SK-N-SH (cell line): ENCODE measurements around the gene PIK3R1. TPM values are rescaled to one million over a fixed set of nuclear protein-coding genes. Genes with fewer than 3 reads are reported as not detected.

Source experiments
- CTCF ChIA-PET: fragments of 300-600, 350-600 bp; formaldehyde crosslinking; extraction: SDS; loops from one replicate; lab custom pipeline; 2021; lab: Yijun Ruan, JAX
- POLR2A ChIA-PET: fragments of 350-600 bp; sonication (Branson Sonifier 250); formaldehyde crosslinking; extraction: SDS; loops from one replicate; lab custom pipeline; 2020; ENCODE audit warnings: antibody characterized with exemption, inconsistent platforms; lab: Yijun Ruan, JAX
- DNase-seq: peaks from one replicate; pipeline ENCODE4 v3.0.0; 2012
- H2AFZ ChIP-seq: fragments of 200-600 bp; sonication (generic); 2 replicates; pipeline ENCODE4 v1.8.1; 2016; ENCODE audit warnings: antibody characterized with exemption, mild to moderate bottlenecking, low read depth
- H3F3A ChIP-seq: fragments of 200-600 bp; sonication (generic); replicated peaks from 2 replicates; pipeline ENCODE3; 2016; ENCODE audit warnings: antibody characterized with exemption, mild to moderate bottlenecking; ENCODE audit not compliant: insufficient read depth
- H3K27ac ChIP-seq, 2 experiments: fragments of 200-500 bp in 1 of 2; fragments of 200-600 bp in 1 of 2; sonication (Bioruptor generic) in 1 of 2; sonication (generic), shearing (Covaris generic) in 1 of 2; 2 replicates each; pipeline versions ENCODE4 v1.5.1 to v1.6.1; 2014 to 2016; ENCODE audit warnings: low read depth in 2 of 2, inconsistent platforms in 1 of 2, low read length in 1 of 2, mild to moderate bottlenecking in 1 of 2, mixed read lengths in 1 of 2
- H3K27me3 ChIP-seq: fragments of 200-600 bp; sonication (generic), shearing (Covaris generic); 2 replicates; pipeline ENCODE4 v1.6.1; 2016; ENCODE audit warnings: mixed run types; ENCODE audit not compliant: insufficient read depth
- H3K36me3 ChIP-seq, 2 experiments: fragments of 200-500 bp in 1 of 2; fragments of 200-600 bp in 1 of 2; sonication (Bioruptor generic) in 1 of 2; sonication (generic) in 1 of 2; replicated peaks in 1 of 2; 2 replicates each; pipeline versions ENCODE3 to v1.5.1; 2014 to 2016; ENCODE audit warnings: low read length in 1 of 2, mild to moderate bottlenecking in 1 of 2; ENCODE audit not compliant: insufficient read depth in 2 of 2, control insufficient read depth in 1 of 2
- H3K4me1 ChIP-seq, 2 experiments: fragments of 200-500 bp in 1 of 2; fragments of 200-600 bp in 1 of 2; sonication (Bioruptor generic) in 1 of 2; sonication (generic), shearing (Covaris generic) in 1 of 2; 2 replicates each; pipeline versions ENCODE4 v1.5.1 to v1.6.1; 2014 to 2016; ENCODE audit warnings: low read depth in 1 of 2, low read length in 1 of 2, mixed run types in 1 of 2; ENCODE audit not compliant: insufficient read depth in 2 of 2, control insufficient read depth in 1 of 2
- H3K4me2 ChIP-seq: fragments of 200-600 bp; sonication (generic), shearing (Covaris generic); 2 replicates; pipeline ENCODE4 v1.6.1; 2017; ENCODE audit warnings: mixed run types
- H3K4me3 ChIP-seq, 2 experiments: fragments of 200-500 bp in 1 of 2; fragments of 200-600 bp in 1 of 2; sonication (Bioruptor generic) in 1 of 2; sonication (generic), shearing (Covaris generic) in 1 of 2; 2 replicates each; pipeline versions ENCODE4 v1.5.1 to v1.8.1; 2014 to 2016; ENCODE audit warnings: low read depth in 2 of 2, inconsistent platforms in 1 of 2, low read length in 1 of 2, mild to moderate bottlenecking in 1 of 2, mixed read lengths in 1 of 2, moderate library complexity in 1 of 2
- H3K79me2 ChIP-seq: fragments of 200-600 bp; sonication (generic); 2 replicates; pipeline ENCODE4 v1.8.1; 2017; ENCODE audit warnings: mild to moderate bottlenecking; ENCODE audit not compliant: insufficient read depth
- H3K9ac ChIP-seq: fragments of 200-600 bp; sonication (generic); 2 replicates; pipeline ENCODE4 v1.6.1; 2017; ENCODE audit warnings: mixed run types
- H3K9me2 ChIP-seq: fragments of 200-600 bp; sonication (generic); 2 replicates; pipeline ENCODE4 v1.6.1; 2017; ENCODE audit warnings: mixed run types
- H3K9me3 ChIP-seq: fragments of 200-600 bp; sonication (generic); 2 replicates; pipeline ENCODE4 v1.6.1; 2017; ENCODE audit warnings: mixed run types, mild to moderate bottlenecking, moderate library complexity
- H4K20me1 ChIP-seq: fragments of 200-600 bp; sonication (generic); 2 replicates; pipeline ENCODE4 v1.6.1; 2017; ENCODE audit warnings: mild to moderate bottlenecking, mixed run types; ENCODE audit not compliant: insufficient read depth
- CHD2 ChIP-seq: fragments of 150-350 bp; IDR thresholded peaks from 2 replicates; pipeline ENCODE4 v1.6.1; 2018; ENCODE audit warnings: low read length; ENCODE audit not compliant: partially characterized antibody
- EP300 ChIP-seq, 2 experiments: IDR thresholded peaks; 2 replicates each; pipeline versions ENCODE4 v1.4.0 to v1.6.1; 2012; ENCODE audit warnings: borderline replicate concordance in 1 of 2, low read depth in 1 of 2, low read length in 1 of 2
- FOSL2 ChIP-seq: IDR thresholded peaks from 2 replicates; pipeline ENCODE4 v1.4.0; 2012; ENCODE audit warnings: low read depth, mild to moderate bottlenecking, moderate library complexity, borderline replicate concordance
- FOXJ3 ChIP-seq: sonication (generic); formaldehyde crosslinking; IDR thresholded peaks from 2 replicates; pipeline ENCODE4 v1.5.1; 2020; ENCODE audit warnings: mild to moderate bottlenecking, missing genetic modification reagents
- GABPA ChIP-seq: IDR thresholded peaks from 2 replicates; pipeline ENCODE4 v1.4.0; 2012; ENCODE audit warnings: low read depth, mild to moderate bottlenecking
- GATA2 ChIP-seq: sonication (generic); formaldehyde crosslinking; IDR thresholded peaks from 2 replicates; pipeline ENCODE4 v1.5.0; 2020; ENCODE audit warnings: mild to moderate bottlenecking, missing genetic modification reagents
- JUND ChIP-seq: IDR thresholded peaks from 2 replicates; pipeline ENCODE4 v1.4.0; 2012
- MXI1 ChIP-seq: IDR thresholded peaks from 2 replicates; pipeline ENCODE4 v1.6.1; 2012; ENCODE audit warnings: mild to moderate bottlenecking, low read depth, low read length, improper control_type of control experiment
- POLR2AphosphoS5 ChIP-seq: IDR thresholded peaks from 2 replicates; pipeline ENCODE4 v1.6.1; 2012; ENCODE audit warnings: low read depth, low read length
- RAD21 ChIP-seq: IDR thresholded peaks from 2 replicates; pipeline ENCODE4 v1.6.1; 2012; ENCODE audit warnings: mild to moderate bottlenecking, low read length
- RFX5 ChIP-seq: IDR thresholded peaks from 2 replicates; pipeline ENCODE4 v1.6.1; 2012; ENCODE audit warnings: mild to moderate bottlenecking, improper control_type of control experiment, low read length
- SIN3A ChIP-seq: IDR thresholded peaks from 2 replicates; pipeline ENCODE4 v1.6.1; 2012; ENCODE audit warnings: low read depth, mild to moderate bottlenecking, low read length, moderate library complexity, borderline replicate concordance
- TEAD4 ChIP-seq: IDR thresholded peaks from 2 replicates; pipeline ENCODE4 v1.4.0; 2012; ENCODE audit warnings: mild to moderate bottlenecking, borderline replicate concordance; ENCODE audit not compliant: insufficient read depth
- YY1 ChIP-seq: IDR thresholded peaks from 2 replicates; pipeline ENCODE4 v1.4.0; 2012; ENCODE audit warnings: low read depth, mild to moderate bottlenecking
- whole genome bisulfite sequencing: methylation state at CpG from one replicate; pipeline ENCODE4 v1.1.6; 2017; ENCODE audit warnings: low lambda C conversion rate; 5-methylcytosine and 5-hydroxymethylcytosine counted together
- polyA plus RNA-seq, 3 experiments: library from polyadenylated mRNA; depleted of rRNA; stranded (reverse); fragments of >200 nt; gene quantifications; 2 replicates each; pipeline ENCODE4 v1.2.3, GENCODE V29; 2012
- TF ChIP-seq, protein P1 (sequence below): IDR thresholded peaks from 2 replicates; pipeline ENCODE4; 2012
- TF ChIP-seq, protein P2 (sequence below): IDR thresholded peaks from 2 replicates; pipeline ENCODE4 v1.6.1; 2012; ENCODE audit warnings: mild to moderate bottlenecking, low read depth, low read length, moderate library complexity
- TF ChIP-seq, protein P3 (sequence below): fragments of 150-350 bp; IDR thresholded peaks from 2 replicates; pipeline ENCODE4 v1.6.1; 2017; ENCODE audit warnings: antibody characterized with exemption, low read length, low read depth, borderline replicate concordance
- TF ChIP-seq, protein P4 (sequence below): IDR thresholded peaks from 2 replicates; pipeline ENCODE4 v1.4.0; 2012; ENCODE audit warnings: low read depth, borderline replicate concordance

The PIK3R1 gene
- polyA plus RNA-seq, 1 of the 3 experiments (the other 2 are of a cell fraction), result 2.0 TPM

DNA sequence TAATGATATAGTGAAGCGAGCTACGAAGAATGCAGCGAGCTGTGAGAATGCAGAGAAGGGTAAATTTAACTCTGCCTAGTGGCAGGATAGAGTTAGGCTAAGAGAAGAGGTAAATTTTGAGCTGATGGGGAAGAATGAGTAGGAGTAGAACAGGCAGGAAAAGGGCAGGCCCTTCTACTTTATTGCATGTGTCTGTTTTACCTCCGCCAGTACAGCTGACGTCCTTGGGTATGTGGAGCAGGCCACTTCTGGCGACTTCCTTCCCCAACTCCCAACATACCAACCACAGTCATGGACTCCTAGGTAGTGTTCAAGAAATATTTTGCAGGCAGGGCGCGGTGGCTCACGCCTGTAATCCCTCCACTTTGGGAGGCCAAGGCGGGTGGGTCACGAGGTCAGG is 37.9 kb upstream of the PIK3R1 start:
- CTCF ChIA-PET, result interaction anchor here (1.2 kb wide), 1 partner anchor 17 kb away, joined by 4 read pairs; no protein-coding TSS in a partner anchor
- Histone ChIP-seq H2AFZ (no peak overlapping the region), H4K20me1 (no peaks in the 10 kb centered on the region), H3K9ac (no peak overlapping the region), H3K4me3 (no peak overlapping the region), H3K9me3 (no peaks in the 10 kb centered on the region), H3K36me3 (no peaks in the 10 kb centered on the region), H3K9me2 (no peaks in the 10 kb centered on the region), H3F3A (no peaks in the 10 kb centered on the region), H3K27me3 (no peaks in the 10 kb centered on the region), H3K27ac (no peak overlapping the region), H3K4me1 (no peaks in the 10 kb centered on the region), H3K79me2 (no peaks in the 10 kb centered on the region), H3K4me2 (no peak overlapping the region)
- WGBS, result 92% methylated on average over 11 of the region's 11 CpGs
- no peak for DNase-seq
- TF ChIP-seq FOXJ3 (CRISPR knock-in tag) (no peak), FOSL2 (no peak), JUND (no peak), GABPA (no peak), SIN3A (no peak), RAD21 (no peak), POLR2AphosphoS5 (no peak), TEAD4 (no peak), GATA2 (no peak), YY1 (no peak), MXI1 (no peak), EP300 (IDR thresholded peaks at IDR 0.05; ENCODE audit: borderline replicate concordance in 1 of 2, low read depth in 1 of 2, low read length in 1 of 2) (no peak), RFX5 (no peak), CHD2 (no peak)
- TF ChIP-seq, protein P1, sequence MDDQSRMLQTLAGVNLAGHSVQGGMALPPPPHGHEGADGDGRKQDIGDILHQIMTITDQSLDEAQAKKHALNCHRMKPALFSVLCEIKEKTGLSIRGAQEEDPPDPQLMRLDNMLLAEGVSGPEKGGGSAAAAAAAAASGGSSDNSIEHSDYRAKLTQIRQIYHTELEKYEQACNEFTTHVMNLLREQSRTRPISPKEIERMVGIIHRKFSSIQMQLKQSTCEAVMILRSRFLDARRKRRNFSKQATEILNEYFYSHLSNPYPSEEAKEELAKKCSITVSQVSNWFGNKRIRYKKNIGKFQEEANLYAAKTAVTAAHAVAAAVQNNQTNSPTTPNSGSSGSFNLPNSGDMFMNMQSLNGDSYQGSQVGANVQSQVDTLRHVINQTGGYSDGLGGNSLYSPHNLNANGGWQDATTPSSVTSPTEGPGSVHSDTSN, result no peak
- TF ChIP-seq, protein P2, sequence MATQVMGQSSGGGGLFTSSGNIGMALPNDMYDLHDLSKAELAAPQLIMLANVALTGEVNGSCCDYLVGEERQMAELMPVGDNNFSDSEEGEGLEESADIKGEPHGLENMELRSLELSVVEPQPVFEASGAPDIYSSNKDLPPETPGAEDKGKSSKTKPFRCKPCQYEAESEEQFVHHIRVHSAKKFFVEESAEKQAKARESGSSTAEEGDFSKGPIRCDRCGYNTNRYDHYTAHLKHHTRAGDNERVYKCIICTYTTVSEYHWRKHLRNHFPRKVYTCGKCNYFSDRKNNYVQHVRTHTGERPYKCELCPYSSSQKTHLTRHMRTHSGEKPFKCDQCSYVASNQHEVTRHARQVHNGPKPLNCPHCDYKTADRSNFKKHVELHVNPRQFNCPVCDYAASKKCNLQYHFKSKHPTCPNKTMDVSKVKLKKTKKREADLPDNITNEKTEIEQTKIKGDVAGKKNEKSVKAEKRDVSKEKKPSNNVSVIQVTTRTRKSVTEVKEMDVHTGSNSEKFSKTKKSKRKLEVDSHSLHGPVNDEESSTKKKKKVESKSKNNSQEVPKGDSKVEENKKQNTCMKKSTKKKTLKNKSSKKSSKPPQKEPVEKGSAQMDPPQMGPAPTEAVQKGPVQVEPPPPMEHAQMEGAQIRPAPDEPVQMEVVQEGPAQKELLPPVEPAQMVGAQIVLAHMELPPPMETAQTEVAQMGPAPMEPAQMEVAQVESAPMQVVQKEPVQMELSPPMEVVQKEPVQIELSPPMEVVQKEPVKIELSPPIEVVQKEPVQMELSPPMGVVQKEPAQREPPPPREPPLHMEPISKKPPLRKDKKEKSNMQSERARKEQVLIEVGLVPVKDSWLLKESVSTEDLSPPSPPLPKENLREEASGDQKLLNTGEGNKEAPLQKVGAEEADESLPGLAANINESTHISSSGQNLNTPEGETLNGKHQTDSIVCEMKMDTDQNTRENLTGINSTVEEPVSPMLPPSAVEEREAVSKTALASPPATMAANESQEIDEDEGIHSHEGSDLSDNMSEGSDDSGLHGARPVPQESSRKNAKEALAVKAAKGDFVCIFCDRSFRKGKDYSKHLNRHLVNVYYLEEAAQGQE, result no peak
- TF ChIP-seq, protein P3, sequence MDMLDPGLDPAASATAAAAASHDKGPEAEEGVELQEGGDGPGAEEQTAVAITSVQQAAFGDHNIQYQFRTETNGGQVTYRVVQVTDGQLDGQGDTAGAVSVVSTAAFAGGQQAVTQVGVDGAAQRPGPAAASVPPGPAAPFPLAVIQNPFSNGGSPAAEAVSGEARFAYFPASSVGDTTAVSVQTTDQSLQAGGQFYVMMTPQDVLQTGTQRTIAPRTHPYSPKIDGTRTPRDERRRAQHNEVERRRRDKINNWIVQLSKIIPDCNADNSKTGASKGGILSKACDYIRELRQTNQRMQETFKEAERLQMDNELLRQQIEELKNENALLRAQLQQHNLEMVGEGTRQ, result no peak
- TF ChIP-seq, protein P4, sequence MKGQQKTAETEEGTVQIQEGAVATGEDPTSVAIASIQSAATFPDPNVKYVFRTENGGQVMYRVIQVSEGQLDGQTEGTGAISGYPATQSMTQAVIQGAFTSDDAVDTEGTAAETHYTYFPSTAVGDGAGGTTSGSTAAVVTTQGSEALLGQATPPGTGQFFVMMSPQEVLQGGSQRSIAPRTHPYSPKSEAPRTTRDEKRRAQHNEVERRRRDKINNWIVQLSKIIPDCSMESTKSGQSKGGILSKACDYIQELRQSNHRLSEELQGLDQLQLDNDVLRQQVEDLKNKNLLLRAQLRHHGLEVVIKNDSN, result no peak
- POLR2A ChIA-PET, result no interaction called here
